Measurements from ENCODE around the gene TBC1D16. TPM values are rescaled to one million over a fixed set of nuclear protein-coding genes. Genes with fewer than 3 reads are reported as not detected.

Gene TBC1D16
- total RNA-seq, 2 experiments from 2014 or later: 8.3 to 10.4 TPM

GRCh38 chr17:79991140-79991923 is 44.3 kb downstream of the TBC1D16 start:
- H3K4me3 Mint-ChIP-seq: peak overlapping the region; percentile 75
- intact Hi-C loops (cut with DNase I, micrococcal nuclease): loop anchor here (1.0 to 10.0 kb wide), 10 partner anchors 57 to 1217 kb away; partner anchors contain the start of gene CBX4 (in 2 of the 2)
- ChIA-PET POLR2A (no interaction called here), CTCF (interaction anchor here (0.5 to 1.6 kb wide), 7 partner anchors 17 to 245 kb away, joined by 3 to 5 read pairs (median 3); no protein-coding TSS in a partner anchor)
- DNase-seq (peak; percentile 93), ATAC-seq (peak; percentile 77)
- H3K36me3 Mint-ChIP-seq (ENCODE audit: low read depth): peaks cover 5% of the 10 kb centered on the region
- peaks cover 41% of the 10 kb centered on the region for H3K4me1 Mint-ChIP-seq
- no peaks in the 10 kb centered on the region for H3K9me3 Mint-ChIP-seq (ENCODE audit: low read depth)
- H3K27me3 Mint-ChIP-seq: no peaks in the 10 kb centered on the region
- peak overlapping the region; percentile 14 for H3K27ac Mint-ChIP-seq

- CTCF ChIA-PET: interaction anchor here (0.5 to 1.6 kb wide), 3 partner anchors 17 to 213 kb away, joined by 3 to 5 read pairs (median 3); no protein-coding TSS in a partner anchor
- intact Hi-C loops (cut with DNase I, micrococcal nuclease): loop anchor here (1.0 to 10.0 kb wide), 10 partner anchors 56 to 1216 kb away; partner anchors contain the start of gene CBX4 (in 2 of the 2)
- Mint-ChIP-seq H3K27ac (peak overlapping the region; percentile 14), H3K9me3 (ENCODE audit: low read depth) (no peaks in the 10 kb centered on the region), H3K27me3 (no peaks in the 10 kb centered on the region), H3K4me1 (peaks cover 34% of the 10 kb centered on the region), H3K4me3 (peak overlapping the region; percentile 75), H3K36me3 (ENCODE audit: low read depth) (peaks cover 5% of the 10 kb centered on the region)
- POLR2A ChIA-PET: no interaction called here
- ATAC-seq: no peak
- peak; percentile 4 for DNase-seq
These were observed 45.0 kb downstream of the TBC1D16 start for GRCh38 chr17:79990704-79991103.

- no peak for ATAC-seq
- peaks cover 30% of the 10 kb centered on the region for H3K4me1 Mint-ChIP-seq
- ChIA-PET POLR2A (no interaction called here), CTCF (interaction anchor here (0.6 to 1.6 kb wide), 4 partner anchors 18 to 589 kb away, joined by 3 to 5 read pairs (median 3); no protein-coding TSS in a partner anchor)
- no peaks in the 10 kb centered on the region for H3K27me3 Mint-ChIP-seq
- H3K36me3 Mint-ChIP-seq (ENCODE audit: low read depth): peaks cover 5% of the 10 kb centered on the region
- peak; percentile 5 for DNase-seq
- no peak overlapping the region for H3K4me3 Mint-ChIP-seq
- H3K9me3 Mint-ChIP-seq (ENCODE audit: low read depth): no peaks in the 10 kb centered on the region
- intact Hi-C loops (cut with DNase I, micrococcal nuclease): loop anchor here (2.0 to 10.0 kb wide), 6 partner anchors 55 to 1215 kb away; partner anchors contain the start of gene CBX4 (in 1 of the 2)
- no peak overlapping the region for H3K27ac Mint-ChIP-seq
These were observed 45.5 kb downstream of the TBC1D16 start for GRCh38 chr17:79990051-79990592.

- ATAC-seq (no peak), DNase-seq (peak; percentile 3)
- Mint-ChIP-seq H3K4me3 (no peak overlapping the region), H3K27me3 (no peaks in the 10 kb centered on the region), H3K27ac (no peak overlapping the region), H3K9me3 (ENCODE audit: low read depth) (no peaks in the 10 kb centered on the region), H3K36me3 (ENCODE audit: low read depth) (peaks cover 5% of the 10 kb centered on the region), H3K4me1 (peaks cover 29% of the 10 kb centered on the region)
- ChIA-PET POLR2A (no interaction called here), CTCF (interaction anchor here (0.6 to 0.7 kb wide), 2 partner anchors 12 to 156 kb away, joined by 3 to 4 read pairs; no protein-coding TSS in a partner anchor)
- intact Hi-C loops (cut with DNase I, micrococcal nuclease): no loop called here
These were observed 46.4 kb downstream of the TBC1D16 start for GRCh38 chr17:79989106-79989835.

- ChIA-PET CTCF (no interaction called here), POLR2A (no interaction called here)
- Mint-ChIP-seq H3K27me3 (no peaks in the 10 kb centered on the region), H3K36me3 (ENCODE audit: low read depth) (peaks cover 5% of the 10 kb centered on the region), H3K9me3 (ENCODE audit: low read depth) (no peaks in the 10 kb centered on the region), H3K27ac (no peak overlapping the region), H3K4me1 (peaks cover 22% of the 10 kb centered on the region), H3K4me3 (no peak overlapping the region)
- peak; percentile 67 for DNase-seq
- ATAC-seq: peak; percentile 33
- intact Hi-C loops (cut with DNase I, micrococcal nuclease): no loop called here
These were observed 47.3 kb downstream of the TBC1D16 start for GRCh38 chr17:79988185-79988971.

- H3K36me3 Mint-ChIP-seq (ENCODE audit: low read depth): peaks cover 5% of the 10 kb centered on the region
- no peak overlapping the region for H3K27ac Mint-ChIP-seq
- H3K4me1 Mint-ChIP-seq: peaks cover 17% of the 10 kb centered on the region
- ChIA-PET CTCF (no interaction called here), POLR2A (no interaction called here)
- no peaks in the 10 kb centered on the region for H3K9me3 Mint-ChIP-seq (ENCODE audit: low read depth)
- ATAC-seq (no peak), DNase-seq (no peak)
- no peaks in the 10 kb centered on the region for H3K27me3 Mint-ChIP-seq
- H3K4me3 Mint-ChIP-seq: no peak overlapping the region
- intact Hi-C loops (cut with DNase I, micrococcal nuclease): no loop called here
These were observed 47.8 kb downstream of the TBC1D16 start for GRCh38 chr17:79987935-79988184.

- DNase-seq (no peak), ATAC-seq (no peak)
- CTCF ChIA-PET: no interaction called here
- no peak overlapping the region for H3K27ac Mint-ChIP-seq
- no peak overlapping the region for H3K4me3 Mint-ChIP-seq
- no peaks in the 10 kb centered on the region for H3K9me3 Mint-ChIP-seq (ENCODE audit: low read depth)
- POLR2A ChIA-PET: no interaction called here
- H3K36me3 Mint-ChIP-seq (ENCODE audit: low read depth): peaks cover 1% of the 10 kb centered on the region
- no peaks in the 10 kb centered on the region for H3K27me3 Mint-ChIP-seq
- peaks cover 12% of the 10 kb centered on the region for H3K4me1 Mint-ChIP-seq
- intact Hi-C loops (cut with DNase I, micrococcal nuclease): no loop called here
These were observed 48.3 kb downstream of the TBC1D16 start for GRCh38 chr17:79987187-79987934.

- no peaks in the 10 kb centered on the region for H3K9me3 Mint-ChIP-seq (ENCODE audit: low read depth)
- DNase-seq (no peak), ATAC-seq (no peak)
- intact Hi-C loops (cut with DNase I, micrococcal nuclease): no loop called here
- H3K36me3 Mint-ChIP-seq (ENCODE audit: low read depth): no peaks in the 10 kb centered on the region
- POLR2A ChIA-PET: no interaction called here
- H3K27me3 Mint-ChIP-seq: no peaks in the 10 kb centered on the region
- CTCF ChIA-PET: no interaction called here
- peaks cover 9% of the 10 kb centered on the region for H3K4me1 Mint-ChIP-seq
- no peak overlapping the region for H3K27ac Mint-ChIP-seq
- no peak overlapping the region for H3K4me3 Mint-ChIP-seq
These were observed 49.1 kb downstream of the TBC1D16 start for GRCh38 chr17:79986411-79987186.

- ChIA-PET POLR2A (no interaction called here), CTCF (interaction anchor here (0.8 kb wide), 1 partner anchor 16 kb away, joined by 4 read pairs; no protein-coding TSS in a partner anchor)
- intact Hi-C loops (cut with DNase I, micrococcal nuclease): no loop called here
- Mint-ChIP-seq H3K27ac (no peak overlapping the region), H3K27me3 (no peaks in the 10 kb centered on the region), H3K4me1 (peaks cover 8% of the 10 kb centered on the region), H3K9me3 (ENCODE audit: low read depth) (no peaks in the 10 kb centered on the region), H3K36me3 (ENCODE audit: low read depth) (no peaks in the 10 kb centered on the region), H3K4me3 (no peak overlapping the region)
- no peak for DNase-seq
- no peak for ATAC-seq
These were observed 49.7 kb downstream of the TBC1D16 start for GRCh38 chr17:79985943-79986391.

- ATAC-seq (no peak), DNase-seq (no peak)
- intact Hi-C loops (cut with DNase I, micrococcal nuclease): no loop called here
- Mint-ChIP-seq H3K4me1 (peaks cover 8% of the 10 kb centered on the region), H3K27me3 (no peaks in the 10 kb centered on the region), H3K36me3 (ENCODE audit: low read depth) (no peaks in the 10 kb centered on the region), H3K9me3 (ENCODE audit: low read depth) (no peaks in the 10 kb centered on the region), H3K4me3 (no peak overlapping the region), H3K27ac (no peak overlapping the region)
- CTCF ChIA-PET: interaction anchor here (0.8 kb wide), 1 partner anchor 15 kb away, joined by 4 read pairs; no protein-coding TSS in a partner anchor
- POLR2A ChIA-PET: no interaction called here
These were observed 50.2 kb downstream of the TBC1D16 start for GRCh38 chr17:79985361-79985942.
